Measurements from ENCODE around the gene SLC25A36. TPM values are rescaled to one million over a fixed set of nuclear protein-coding genes. Genes with fewer than 3 reads are reported as not detected.

Gene SLC25A36
- total RNA-seq, 2 experiments from 2014 or later, result 166 to 171 TPM

DNA sequence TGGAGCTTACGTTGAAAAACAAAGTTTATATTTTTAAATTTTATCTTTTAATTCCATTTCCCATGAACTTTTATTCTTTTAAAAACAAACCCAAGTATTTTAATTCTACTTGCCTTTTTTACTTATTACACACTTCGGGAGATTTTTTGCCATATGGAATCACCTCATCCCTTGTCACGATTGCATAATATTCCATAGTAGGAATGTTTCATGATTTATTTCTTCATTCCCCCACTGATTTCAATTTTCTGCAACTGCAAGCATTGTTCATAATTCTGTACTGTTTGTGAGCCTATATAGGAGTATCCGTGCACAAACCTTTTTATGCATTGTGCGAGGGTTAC, 574 bp upstream of the SLC25A36 start:
- CTCF ChIA-PET, result interaction anchor here (1.4 kb wide), 1 partner anchor 11 kb away, joined by 3 read pairs; no protein-coding TSS in a partner anchor
- Mint-ChIP-seq H3K4me1 (ENCODE audit: low read depth) (peaks cover 37% of the 10 kb centered on the region), H3K27me3 (no peaks in the 10 kb centered on the region), H3K9me3 (peaks cover under 1% of the 10 kb centered on the region), H3K27ac (peak overlapping the region; percentile 100), H3K36me3 (ENCODE audit: low read depth) (peaks cover 17% of the 10 kb centered on the region), H3K4me3 (peak overlapping the region; percentile 94)
- H3K27ac ChIP-seq (ENCODE audit: low read depth in 1 of 2, low read length in 2 of 2), result peak overlapping the region; percentile 71 to 78
- no peak for ATAC-seq (ENCODE audit: poor library complexity)
- no peak for DNase-seq
- TF ChIP-seq, protein P1, sequence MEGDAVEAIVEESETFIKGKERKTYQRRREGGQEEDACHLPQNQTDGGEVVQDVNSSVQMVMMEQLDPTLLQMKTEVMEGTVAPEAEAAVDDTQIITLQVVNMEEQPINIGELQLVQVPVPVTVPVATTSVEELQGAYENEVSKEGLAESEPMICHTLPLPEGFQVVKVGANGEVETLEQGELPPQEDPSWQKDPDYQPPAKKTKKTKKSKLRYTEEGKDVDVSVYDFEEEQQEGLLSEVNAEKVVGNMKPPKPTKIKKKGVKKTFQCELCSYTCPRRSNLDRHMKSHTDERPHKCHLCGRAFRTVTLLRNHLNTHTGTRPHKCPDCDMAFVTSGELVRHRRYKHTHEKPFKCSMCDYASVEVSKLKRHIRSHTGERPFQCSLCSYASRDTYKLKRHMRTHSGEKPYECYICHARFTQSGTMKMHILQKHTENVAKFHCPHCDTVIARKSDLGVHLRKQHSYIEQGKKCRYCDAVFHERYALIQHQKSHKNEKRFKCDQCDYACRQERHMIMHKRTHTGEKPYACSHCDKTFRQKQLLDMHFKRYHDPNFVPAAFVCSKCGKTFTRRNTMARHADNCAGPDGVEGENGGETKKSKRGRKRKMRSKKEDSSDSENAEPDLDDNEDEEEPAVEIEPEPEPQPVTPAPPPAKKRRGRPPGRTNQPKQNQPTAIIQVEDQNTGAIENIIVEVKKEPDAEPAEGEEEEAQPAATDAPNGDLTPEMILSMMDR (IDR thresholded peaks at IDR 0.05), result no peak
- intact Hi-C loops (cut with DNase I, micrococcal nuclease), result loop anchor here in 1 of 2 experiments (5.0 to 10.0 kb wide), 4 partner anchors 291 to 1599 kb away; partner anchors contain the start of genes MRPS22, NMNAT3, PXYLP1 and XRN1
- H3K4me3 ChIP-seq (ENCODE audit: low read length), result peak overlapping the region; percentile 71
- H3K4me1 ChIP-seq (ENCODE audit: insufficient read depth, low read length), result peaks cover 9% of the 10 kb centered on the region
- H3K9me3 ChIP-seq (ENCODE audit: control insufficient read depth in 1 of 2, insufficient read depth in 1 of 2, low read length in 2 of 2), result no peaks in the 10 kb centered on the region
- POLR2A ChIA-PET, result interaction anchor here (0.7 to 1.2 kb wide), 2 partner anchors 291 to 326 kb away, joined by 4 to 5 read pairs; partner anchors contain the start of gene PXYLP1
- no peaks in the 10 kb centered on the region for H3K36me3 ChIP-seq (ENCODE audit: insufficient read depth, low read length)
- no peaks in the 10 kb centered on the region for H3K27me3 ChIP-seq (ENCODE audit: control insufficient read depth in 1 of 2, insufficient read depth in 2 of 2, low read length in 2 of 2)

DNA sequence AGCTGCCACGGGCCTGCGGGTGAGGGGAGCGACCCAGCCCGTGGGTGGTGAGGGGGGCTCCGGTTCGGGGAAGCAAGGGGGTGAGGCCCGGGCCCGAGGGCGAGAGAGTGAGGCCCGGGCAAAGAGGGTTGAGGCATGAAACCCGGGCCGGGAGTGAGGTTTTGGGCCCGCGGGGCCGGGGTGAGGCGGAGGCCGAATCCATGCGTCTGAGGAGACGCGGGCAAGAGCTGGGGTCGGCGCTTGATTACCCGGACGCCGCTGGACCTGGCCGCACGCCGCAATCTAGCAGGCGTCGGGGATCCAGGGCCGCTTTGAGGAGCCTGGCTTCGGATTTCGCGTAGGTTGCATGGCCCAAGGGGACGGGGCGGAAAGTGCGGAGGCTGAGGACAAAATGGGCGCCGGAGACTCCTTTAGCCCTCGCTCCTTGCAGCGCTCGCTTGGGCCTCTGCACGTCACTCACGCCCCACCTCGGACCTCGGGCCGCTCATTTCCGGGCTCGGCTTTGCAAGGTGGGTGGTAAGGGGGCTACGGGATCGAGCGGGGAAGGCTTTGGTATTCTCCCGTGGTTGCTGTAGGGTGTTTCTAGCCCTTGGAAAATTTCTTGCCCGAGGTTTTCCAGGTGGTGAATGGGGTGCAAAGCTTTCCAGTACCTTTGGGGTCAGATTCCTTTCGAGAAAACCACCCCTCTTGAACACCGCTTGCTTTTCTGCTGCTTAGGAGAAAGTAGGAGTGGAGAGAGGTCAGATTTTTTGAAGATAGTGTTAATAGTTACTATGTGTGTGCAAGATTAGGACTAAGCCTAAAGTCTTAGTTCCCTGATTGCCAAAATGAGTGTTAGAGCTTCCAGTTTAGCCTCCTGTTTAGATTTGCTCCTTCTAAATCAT, 827 bp downstream of the SLC25A36 start:
- TF ChIP-seq, protein P1 (IDR thresholded peaks at IDR 0.05), result no peak
- H3K4me3 ChIP-seq (ENCODE audit: low read length), result peak overlapping the region; percentile 71
- H3K27ac Mint-ChIP-seq, result peak overlapping the region; percentile 100
- H3K9me3 ChIP-seq (ENCODE audit: control insufficient read depth in 1 of 2, insufficient read depth in 1 of 2, low read length in 2 of 2), result no peaks in the 10 kb centered on the region
- H3K4me3 Mint-ChIP-seq, result peak overlapping the region; percentile 94
- DNase-seq (peak in 13 of 14 experiments; percentile 7 to 65 (median 27)), ATAC-seq (ENCODE audit: poor library complexity) (peak; percentile 1)
- intact Hi-C loops (cut with DNase I, micrococcal nuclease), result loop anchor here in 1 of 2 experiments (5.0 to 10.0 kb wide), 4 partner anchors 290 to 1600 kb away; partner anchors contain the start of genes MRPS22, NMNAT3, PXYLP1 and XRN1
- no peaks in the 10 kb centered on the region for H3K27me3 Mint-ChIP-seq
- H3K4me1 Mint-ChIP-seq (ENCODE audit: low read depth), result peaks cover 51% of the 10 kb centered on the region
- H3K36me3 ChIP-seq (ENCODE audit: insufficient read depth, low read length), result no peaks in the 10 kb centered on the region
- no peaks in the 10 kb centered on the region for H3K9me3 Mint-ChIP-seq
- ChIA-PET CTCF (interaction anchor here (1.8 kb wide), 1 partner anchor 20 kb away, joined by 4 read pairs; no protein-coding TSS in a partner anchor), POLR2A (interaction anchor here (1.0 to 2.8 kb wide), 5 partner anchors 9 to 933 kb away, joined by 3 to 11 read pairs (median 5); partner anchors contain the start of gene PXYLP1)
- no peaks in the 10 kb centered on the region for H3K27me3 ChIP-seq (ENCODE audit: control insufficient read depth in 1 of 2, insufficient read depth in 2 of 2, low read length in 2 of 2)
- H3K4me1 ChIP-seq (ENCODE audit: insufficient read depth, low read length), result peaks cover 9% of the 10 kb centered on the region
- peak overlapping the region; percentile 48 to 51 for H3K27ac ChIP-seq (ENCODE audit: low read depth in 1 of 2, low read length in 2 of 2)
- peaks cover 21% of the 10 kb centered on the region for H3K36me3 Mint-ChIP-seq (ENCODE audit: low read depth)

DNA sequence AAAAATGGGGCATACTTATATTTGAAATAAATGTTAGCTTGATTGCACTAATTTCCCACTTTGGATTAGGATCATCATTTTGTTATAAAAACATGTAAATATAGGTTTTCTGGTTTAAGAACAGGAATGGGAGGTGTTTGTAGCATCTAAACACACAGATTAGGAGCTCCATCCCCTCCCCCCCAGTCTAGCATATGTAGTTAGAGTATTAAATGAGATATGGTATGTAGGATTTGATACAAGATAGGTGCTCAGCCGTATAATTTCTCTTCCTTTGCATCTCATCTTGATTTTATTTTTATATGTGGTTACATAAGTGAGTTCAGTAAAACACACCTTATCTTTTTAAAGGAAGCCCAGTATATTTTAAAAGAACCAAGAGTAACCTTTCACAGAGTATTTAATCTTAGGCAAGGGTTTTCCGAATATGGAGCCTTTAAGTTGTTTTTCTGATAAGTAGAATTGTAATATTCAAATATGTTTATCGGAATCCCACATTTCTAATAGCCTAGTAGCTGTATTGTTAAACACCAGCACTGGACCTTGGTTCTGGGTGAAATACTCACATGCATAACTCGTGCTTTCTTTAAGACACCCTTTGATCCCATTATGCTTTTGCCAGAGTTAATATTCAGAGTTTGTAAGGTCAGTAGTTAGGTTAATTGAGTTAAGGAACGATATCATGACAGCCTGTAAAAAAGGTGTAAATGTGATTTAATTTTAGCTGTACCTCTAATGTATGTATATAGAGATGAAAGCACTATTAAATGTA, 2.3 kb downstream of the SLC25A36 start:
- Histone ChIP-seq H3K36me3 (ENCODE audit: insufficient read depth, low read length) (no peaks in the 10 kb centered on the region), H3K4me3 (ENCODE audit: low read length) (no peak overlapping the region), H3K27ac (ENCODE audit: low read depth in 1 of 2, low read length in 2 of 2) (no peak overlapping the region), H3K27me3 (ENCODE audit: control insufficient read depth in 1 of 2, insufficient read depth in 2 of 2, low read length in 2 of 2) (no peaks in the 10 kb centered on the region), H3K9me3 (ENCODE audit: control insufficient read depth in 1 of 2, insufficient read depth in 1 of 2, low read length in 2 of 2) (no peaks in the 10 kb centered on the region), H3K4me1 (ENCODE audit: insufficient read depth, low read length) (peaks cover 9% of the 10 kb centered on the region)
- ChIA-PET POLR2A (interaction anchor here (2.8 kb wide), 1 partner anchor 288 kb away, joined by 11 read pairs; the partner anchor contains the start of gene PXYLP1), CTCF (interaction anchor here (1.7 to 1.8 kb wide), 2 partner anchors 21 to 288 kb away, joined by 4 to 6 read pairs; partner anchors contain the start of gene PXYLP1)
- DNase-seq, result no peak
- peaks cover 26% of the 10 kb centered on the region for H3K36me3 Mint-ChIP-seq (ENCODE audit: low read depth)
- TF ChIP-seq, protein P1 (IDR thresholded peaks at IDR 0.05), result no peak
- H3K27me3 Mint-ChIP-seq, result no peaks in the 10 kb centered on the region
- H3K27ac Mint-ChIP-seq, result peak overlapping the region; percentile 100
- peaks cover 59% of the 10 kb centered on the region for H3K4me1 Mint-ChIP-seq (ENCODE audit: low read depth)
- H3K4me3 Mint-ChIP-seq, result peak overlapping the region; percentile 94
- intact Hi-C loops (cut with DNase I, micrococcal nuclease), result loop anchor here in 1 of 2 experiments (5.0 to 10.0 kb wide), 4 partner anchors 288 to 1602 kb away; partner anchors contain the start of genes MRPS22, NMNAT3, PXYLP1 and XRN1
- no peak for ATAC-seq (ENCODE audit: poor library complexity)
- H3K9me3 Mint-ChIP-seq, result no peaks in the 10 kb centered on the region

All from CD4-positive, alpha-beta T cell (primary cell).